SIG-M5 treated with dmso at 0.1 percent for 504 hours (cell line): ENCODE measurements around the gene NKAIN1.
A peak's percentile ranks its signal among the peaks of the same experiment; 100 is the strongest.
"Not testable (repeated sequence)": the region's sequence is repeated elsewhere in the genome, so short reads cannot be mapped to it uniquely, and the experiment has no call there.

ENCODE experiments used
- DNase-seq: peaks from one replicate; lab custom pipeline; 2025; ENCODE audit not compliant: unreplicated experiment; lab: John Stamatoyannopoulos, UW

The NKAIN1 gene

GRCh38 chr1:31198150-31198549 is 41.5 kb downstream of the NKAIN1 start:
- no peak for DNase-seq

- no peak for DNase-seq
These were observed 43.0 kb downstream of the NKAIN1 start for GRCh38 chr1:31196685-31197084.

- not testable (repeated sequence) for DNase-seq
These were observed 44.4 kb downstream of the NKAIN1 start for GRCh38 chr1:31195267-31195666.

DNA sequence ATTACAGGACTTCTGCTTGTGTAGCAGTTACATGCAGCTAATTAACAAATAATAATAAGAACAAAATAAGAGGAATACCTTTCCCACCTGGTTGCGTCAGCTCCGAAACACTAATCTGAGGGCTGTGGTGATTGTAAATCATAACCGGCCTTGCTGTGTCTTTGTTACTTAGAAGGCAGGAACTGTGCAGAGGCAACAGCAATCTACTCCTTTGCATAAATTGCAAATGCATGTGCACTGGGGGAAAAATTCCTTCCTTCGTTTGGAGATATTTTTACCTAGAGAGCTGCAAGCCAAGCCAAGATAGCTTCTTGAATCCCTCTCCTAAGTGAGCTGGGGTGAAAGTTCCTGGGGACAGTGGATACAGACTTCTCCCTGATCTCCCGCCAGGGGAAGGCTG is 46.0 kb downstream of the NKAIN1 start:
- no peak for DNase-seq

GRCh38 chr1:31191281-31191680 is 48.4 kb downstream of the NKAIN1 start:
- no peak for DNase-seq

DNA sequence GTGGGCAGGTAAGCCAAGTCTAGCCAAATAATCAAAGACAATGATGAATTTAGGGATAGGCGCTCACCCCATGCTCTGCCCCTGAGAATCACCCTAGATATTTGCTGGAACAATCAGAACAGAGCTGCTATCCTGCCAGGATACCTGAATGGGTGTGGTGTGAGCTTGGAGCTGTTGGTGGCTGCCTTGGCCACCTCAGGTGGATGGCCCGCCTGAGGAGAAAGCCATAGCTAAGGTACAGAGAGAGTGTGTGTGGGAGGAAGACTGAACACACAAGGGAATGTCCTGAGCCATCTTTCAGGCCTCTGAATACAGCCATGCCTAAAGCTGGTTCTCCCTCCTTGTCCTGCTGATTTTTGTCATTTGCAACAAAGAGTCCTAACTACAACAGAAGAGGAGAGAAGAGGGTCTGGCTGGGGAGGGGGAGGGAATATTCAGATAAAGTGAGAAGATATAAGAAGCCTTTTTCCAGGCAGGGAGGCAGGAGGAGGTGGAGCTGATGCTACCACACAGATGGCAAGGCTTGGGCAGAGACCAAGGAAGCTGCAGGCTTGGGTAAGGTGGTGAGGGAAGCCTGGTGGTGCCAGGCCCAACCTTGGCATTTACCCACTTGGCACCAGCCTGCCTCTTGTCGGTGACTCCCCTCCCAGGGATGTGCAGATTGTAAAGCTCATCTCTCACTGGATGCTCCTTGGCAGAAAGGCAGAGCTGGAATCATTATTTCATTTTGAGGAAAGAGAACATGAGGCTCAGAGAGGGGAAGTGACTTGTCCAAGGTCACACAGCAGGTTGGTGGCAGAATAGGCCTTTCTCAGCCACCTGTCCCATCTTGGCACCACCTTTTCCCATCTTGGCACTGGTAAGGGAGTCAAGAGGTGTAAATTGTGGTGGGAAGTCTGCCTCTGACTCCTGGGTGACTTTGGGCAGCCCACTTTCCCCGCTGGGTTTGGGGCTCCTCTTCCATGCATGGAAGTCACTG is 49.7 kb downstream of the NKAIN1 start:
- no peak for DNase-seq

DNA sequence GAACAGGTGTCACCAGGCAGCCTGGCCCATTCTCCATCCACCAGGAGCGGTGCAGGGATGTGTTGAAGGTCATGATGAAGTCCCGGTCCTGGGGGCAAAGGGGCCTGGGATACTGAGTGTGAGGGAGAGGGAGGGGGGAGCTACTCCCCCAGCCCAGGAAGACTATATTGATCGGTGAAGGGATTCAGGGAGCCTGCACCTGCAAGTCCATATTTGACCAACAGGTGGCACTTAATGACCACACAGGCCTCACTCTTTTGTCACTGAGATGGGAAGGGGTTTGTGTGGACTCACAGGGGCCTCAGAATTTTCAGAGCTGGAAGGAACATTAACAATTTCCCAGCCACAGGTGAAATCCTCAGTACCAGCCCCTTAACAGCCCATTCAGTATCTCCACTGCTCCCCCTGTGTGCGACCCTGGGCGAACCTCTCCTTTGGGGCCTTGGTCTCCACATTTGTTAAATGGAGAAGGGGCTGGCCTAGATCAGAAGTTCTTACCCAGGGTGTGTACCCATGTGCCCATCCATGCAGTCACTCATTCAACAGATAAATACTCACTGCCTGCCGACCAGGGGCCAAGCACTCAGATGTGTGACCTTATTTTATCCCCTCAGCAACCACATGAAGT is 55.6 kb downstream of the NKAIN1 start:
- DNase-seq, result no peak

- DNase-seq, result no peak
These were observed 56.6 kb downstream of the NKAIN1 start for GRCh38 chr1:31183126-31183525.

- peak; percentile 83 for DNase-seq
These were observed 57.3 kb downstream of the NKAIN1 start for GRCh38 chr1:31182352-31182751.

DNA sequence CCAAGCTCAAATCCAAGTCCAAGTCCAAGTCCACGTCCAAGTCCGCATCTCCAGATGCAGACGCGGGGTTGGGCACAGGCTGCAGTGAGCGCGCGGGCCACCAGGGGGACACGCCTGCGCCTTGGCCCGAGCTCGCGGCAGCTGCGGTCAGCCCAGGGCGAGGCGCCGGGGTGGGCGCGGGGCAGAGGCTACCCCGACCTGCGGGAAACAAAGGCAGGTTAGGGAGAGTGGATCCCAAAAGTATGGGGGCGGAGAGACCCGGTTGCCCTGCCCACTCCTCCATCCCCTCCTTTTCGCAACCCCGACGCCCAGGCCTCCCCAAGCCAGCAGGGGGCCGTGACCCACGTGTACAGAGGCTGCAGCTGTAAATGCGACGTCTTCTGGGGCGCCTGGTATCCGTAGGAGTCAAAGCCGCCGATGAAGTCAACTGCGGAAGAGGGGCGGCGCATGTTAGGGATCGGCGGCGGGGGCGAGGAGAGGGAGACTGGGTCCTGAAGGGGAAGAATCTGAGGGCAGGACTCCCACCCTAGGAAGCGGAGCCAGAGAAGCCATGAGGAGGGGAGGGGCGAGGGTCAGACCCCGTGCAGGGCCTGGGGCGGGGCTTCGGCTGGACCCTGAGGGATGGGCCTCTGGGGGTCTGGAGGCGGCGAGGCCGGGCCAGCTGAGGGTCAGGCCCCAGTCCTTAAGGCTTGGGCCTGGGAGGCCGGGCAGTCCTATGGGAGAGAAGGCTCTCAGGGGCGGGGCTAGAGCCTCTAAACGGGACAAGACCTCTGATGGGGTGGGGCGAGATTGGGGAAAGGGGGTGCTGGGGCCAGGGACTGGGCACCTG is 58.0 kb downstream of the NKAIN1 start:
- peak; percentile 40 for DNase-seq

DNA sequence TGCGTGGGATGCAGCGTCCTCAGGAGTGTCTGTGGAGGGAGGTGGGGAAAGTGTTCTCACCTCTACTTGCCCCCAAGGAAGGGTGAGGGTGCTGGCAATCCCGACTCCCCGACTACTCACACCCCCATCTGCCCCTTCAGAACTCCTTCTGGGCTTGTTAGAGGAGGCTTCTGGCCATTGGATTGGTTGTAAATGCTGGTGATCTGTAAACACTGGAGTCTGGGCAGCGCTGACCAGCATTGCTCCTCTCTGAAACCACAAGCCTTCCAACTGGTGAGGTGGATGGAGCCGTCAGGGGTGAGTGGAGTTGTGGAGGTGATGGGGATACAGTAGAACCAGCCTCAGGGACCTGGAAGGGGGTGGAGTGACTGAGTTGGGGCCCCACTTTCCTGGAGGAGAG is 59.3 kb downstream of the NKAIN1 start:
- DNase-seq, result no peak

DNA sequence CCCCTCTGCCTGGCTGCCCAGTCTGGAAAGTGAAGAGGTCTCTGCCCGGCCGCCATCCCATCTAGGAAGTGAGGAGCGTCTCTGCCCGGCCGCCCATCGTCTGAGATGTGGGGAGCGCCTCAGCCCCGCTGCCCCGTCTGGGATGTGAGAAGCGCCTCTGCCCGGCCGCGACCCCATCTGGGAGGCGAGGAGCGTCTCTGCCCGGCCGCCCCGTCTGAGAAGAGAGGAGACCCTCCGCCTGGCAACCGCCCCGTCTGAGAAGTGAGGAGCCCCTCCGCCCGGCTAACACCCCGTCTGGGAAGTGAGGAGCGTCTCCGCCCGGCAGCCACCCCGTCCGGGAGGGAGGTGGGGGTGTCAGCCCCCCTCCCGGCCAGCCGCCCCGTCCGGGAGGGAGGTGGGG is 63.4 kb downstream of the NKAIN1 start:
- not testable (repeated sequence) for DNase-seq

GRCh38 chr1:31170486-31170735 is 69.3 kb downstream of the NKAIN1 start:
- DNase-seq, result no peak

DNA sequence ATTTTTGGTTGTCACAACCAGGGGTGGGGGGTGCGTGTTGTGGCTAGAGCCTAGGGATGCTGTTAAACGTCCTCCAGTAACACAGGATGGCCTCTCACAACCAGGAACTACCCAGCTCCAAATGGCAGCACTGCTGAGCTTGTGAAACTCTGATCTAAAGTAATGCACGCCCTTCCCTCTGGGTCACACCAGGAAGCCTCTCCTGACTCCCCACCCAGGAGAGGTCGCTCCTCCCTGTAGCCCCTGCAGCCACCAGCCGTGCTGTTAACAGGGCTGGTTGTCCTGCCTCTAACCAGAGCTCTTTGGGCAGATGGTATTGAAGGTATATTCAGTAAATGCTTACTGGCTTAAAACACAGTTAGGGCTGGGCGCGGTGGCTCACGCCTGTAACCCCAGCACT is 73.2 kb downstream of the NKAIN1 start:
- peak; percentile 12 for DNase-seq

DNA sequence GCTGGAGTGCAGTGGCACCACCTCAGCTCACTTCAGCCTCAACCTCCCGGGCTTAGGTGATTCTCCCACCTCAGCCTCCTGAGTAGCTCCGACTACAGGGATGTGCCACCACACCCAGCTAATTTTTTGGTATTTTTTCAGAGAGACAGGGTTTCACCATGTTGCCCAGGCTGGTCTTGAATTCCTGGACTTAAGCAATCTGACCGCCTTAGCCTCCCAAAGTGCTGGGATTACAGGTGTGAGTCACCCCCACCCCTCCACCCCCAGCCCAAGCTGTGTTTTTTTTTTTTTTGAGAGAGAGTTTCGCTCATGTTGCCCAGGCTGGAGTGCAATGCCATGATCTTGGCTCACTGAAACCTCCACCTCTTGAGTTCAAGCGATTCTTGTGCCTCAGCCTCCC is 75.4 kb downstream of the NKAIN1 start:
- no peak for DNase-seq

- DNase-seq, result no peak
These were observed 75.8 kb downstream of the NKAIN1 start for GRCh38 chr1:31163866-31164265.

GRCh38 chr1:31161571-31161970 is 78.1 kb downstream of the NKAIN1 start:
- no peak for DNase-seq

GRCh38 chr1:31159869-31160611 is 79.6 kb downstream of the NKAIN1 start:
- no peak for DNase-seq

DNA sequence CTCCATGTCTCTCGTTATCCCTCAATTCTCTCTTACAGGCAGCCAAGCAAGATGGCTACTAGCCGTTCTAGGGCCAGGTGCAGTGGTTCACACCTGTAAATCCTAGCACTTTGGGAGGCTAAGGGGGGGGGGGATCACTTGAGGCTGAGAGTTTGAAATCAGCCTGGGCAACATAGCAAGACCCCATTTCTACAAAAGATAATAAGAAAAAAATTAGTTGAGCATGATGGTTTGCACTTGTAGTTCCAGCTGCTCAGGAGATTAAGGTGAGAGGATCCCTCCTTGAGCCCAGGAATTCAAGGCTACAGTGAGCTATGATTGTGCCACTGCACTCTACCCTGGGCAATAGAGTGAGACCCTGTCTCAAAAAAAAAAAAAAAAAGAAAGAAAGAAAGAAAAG is 80.4 kb downstream of the NKAIN1 start:
- DNase-seq, result no peak

DNA sequence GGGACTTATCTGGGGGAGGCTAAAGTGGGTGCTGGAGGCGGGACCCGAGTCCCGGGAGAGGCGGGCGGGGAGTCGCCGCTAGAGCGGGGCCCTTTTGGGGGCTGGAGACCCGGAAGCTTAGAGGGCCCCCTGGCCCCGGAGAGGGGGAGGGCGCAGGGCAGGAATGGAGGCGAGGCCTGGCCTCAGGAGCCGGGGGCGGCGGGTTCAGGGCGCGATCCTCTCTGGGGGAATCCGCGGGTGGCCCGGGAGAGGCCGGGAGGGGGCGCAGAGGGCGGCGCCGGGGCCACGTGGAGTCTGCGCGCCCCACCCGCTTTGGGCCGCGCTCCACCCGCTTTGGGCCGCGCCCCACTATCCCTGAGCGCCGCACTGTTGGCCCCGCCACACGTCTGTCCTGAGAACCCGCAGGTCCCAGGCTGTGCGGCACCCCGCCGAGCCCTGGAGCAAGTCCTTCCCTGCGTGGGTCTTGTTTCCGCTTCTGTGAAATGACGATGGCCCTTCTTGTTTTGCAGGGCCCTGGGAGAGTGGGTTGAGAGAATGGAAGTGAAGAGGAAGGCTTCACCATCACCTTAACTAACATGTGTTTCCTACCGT is 84.4 kb downstream of the NKAIN1 start:
- DNase-seq, result peak; percentile 77
